K562 (cell line): ENCODE measurements around the gene GABRQ. TPM values are rescaled to one million over a fixed set of nuclear protein-coding genes. Genes with fewer than 3 reads are reported as not detected.
A peak's percentile ranks its signal among the peaks of the same experiment; 100 is the strongest.

ENCODE experiments used
- BACH1 ChIP-seq: fragments of 200-800 bp; sonication (Bioruptor generic); IDR thresholded peaks from 2 replicates; pipeline ENCODE4 v1.6.1; 2016; ENCODE audit warnings: missing genetic modification characterization, missing compliant biosample characterization
- CCNT2 ChIP-seq: IDR thresholded peaks from 2 replicates; pipeline ENCODE4 v1.6.1; 2011; ENCODE audit warnings: borderline replicate concordance, low read depth, mild to moderate bottlenecking, moderate library complexity, mixed read lengths, low read length; ENCODE audit not compliant: insufficient read length; ENCODE audit errors: extremely low read depth
- ESRRB ChIP-seq: fragments of 250-450 bp; sonication (Bioruptor Pico); IDR thresholded peaks from 2 replicates; pipeline ENCODE4 v1.5.0; 2020; ENCODE audit warnings: mild to moderate bottlenecking, moderate library complexity, borderline replicate concordance
- FOS ChIP-seq: IDR thresholded peaks from 3 replicates; pipeline ENCODE4 v1.6.1; 2011; ENCODE audit not compliant: insufficient read length; ENCODE audit errors: extremely low read depth
- JUNB ChIP-seq: fragments of 450-650 bp; formaldehyde crosslinking; conservative IDR thresholded peaks from 2 replicates; pipeline ENCODE4 v1.4.0; 2020; ENCODE audit warnings: mild to moderate bottlenecking
- MCM3 ChIP-seq: fragments of 450-650 bp; IDR thresholded peaks from 2 replicates; pipeline ENCODE4 v1.6.1; 2016
- MED1 ChIP-seq: sonication (generic); formaldehyde crosslinking; IDR thresholded peaks from 2 replicates; pipeline ENCODE4 v1.8.1; 2023; ENCODE audit warnings: missing genetic modification reagents, borderline replicate concordance
- NCOA6 ChIP-seq: fragments of 450-650 bp; IDR thresholded peaks from 2 replicates; pipeline ENCODE4 v1.6.1; 2017; ENCODE audit warnings: mild to moderate bottlenecking
- NR2F6 ChIP-seq: fragments of 450-650 bp; formaldehyde crosslinking; IDR thresholded peaks from 2 replicates; pipeline ENCODE4 v1.4.0; 2020; ENCODE audit warnings: mild to moderate bottlenecking
- PHF21A ChIP-seq: fragments of 450-650 bp; IDR thresholded peaks from 2 replicates; pipeline ENCODE4 v1.6.1; 2017; ENCODE audit warnings: low read depth, borderline replicate concordance
- RBFOX2 ChIP-seq: fragments of 200-400 bp; formaldehyde crosslinking; IDR thresholded peaks from 2 replicates; pipeline ENCODE4 v1.6.1; 2017; ENCODE audit warnings: low read depth, mild to moderate bottlenecking, low read length, moderate library complexity
- RBM34 ChIP-seq: fragments of 200-400 bp; formaldehyde crosslinking; IDR thresholded peaks from 2 replicates; pipeline ENCODE4 v1.6.1; 2018; ENCODE audit warnings: low read length, borderline replicate concordance; ENCODE audit not compliant: insufficient read depth
- SIX5 ChIP-seq, 2 experiments: IDR thresholded peaks; 2 replicates each; pipeline ENCODE4 v1.6.1; 2011; ENCODE audit warnings: low read length in 2 of 2, borderline replicate concordance in 1 of 2, low read depth in 1 of 2, mild to moderate bottlenecking in 1 of 2, moderate library complexity in 1 of 2; ENCODE audit not compliant: insufficient read depth in 1 of 2
- SMAD2 ChIP-seq: fragments of 150-350 bp; IDR thresholded peaks from 2 replicates; pipeline ENCODE4 v1.6.1; 2014; ENCODE audit warnings: low read depth, mild to moderate bottlenecking, low read length
- ZKSCAN1 ChIP-seq: fragments of 150-350 bp; IDR thresholded peaks from 2 replicates; pipeline ENCODE4 v1.6.1; 2016; ENCODE audit warnings: low read depth, low read length
- polyA plus RNA-seq, 8 experiments: library from polyadenylated mRNA; depleted of rRNA in 4 of 8; stranded (reverse) in 5 of 8; unstranded in 3 of 8; fragments of >200 nt; fragmentation: Nextera tagmentation in 2 of 8; fragmentation: Illumina TruSeq in 1 of 8; extraction: Ambion mirVana in 2 of 8; extraction: Trizol in 1 of 8; gene quantifications; 2 replicates each; pipeline versions ENCODE4 v1.2.1 to v1.2.3, GENCODE V29; 2011 to 2014; ENCODE audit warnings: inconsistent platforms in 1 of 8, missing spikeins in 1 of 8
- total RNA-seq, 7 experiments: library from RNA; depleted of rRNA in 6 of 7; stranded (reverse); fragments of >200 nt in 6 of 7; fragmentation: Illumina TruSeq in 2 of 7; extraction: Trizol in 2 of 7; gene quantifications; 2 replicates each; pipeline versions ENCODE4 v1.2.1 to v1.2.3, GENCODE V29; 2011 to 2021; ENCODE audit warnings: low replicate concordance in 1 of 7
- TF ChIP-seq, protein P1 (sequence below): fragments of 450-650 bp; IDR thresholded peaks from 2 replicates; pipeline ENCODE4 v1.6.1; 2014; ENCODE audit warnings: low read depth, mild to moderate bottlenecking, moderate library complexity, borderline replicate concordance
- TF ChIP-seq, protein P2 (sequence below): fragments of 450-650 bp; IDR thresholded peaks from 2 replicates; pipeline ENCODE4 v1.7.0; 2016; ENCODE audit warnings: borderline replicate concordance
- TF ChIP-seq, protein P3 (sequence below): fragments of 450-650 bp; conservative IDR thresholded peaks from 2 replicates; pipeline ENCODE4 v1.6.1; 2016; ENCODE audit warnings: missing genetic modification characterization, low read depth, mild to moderate bottlenecking, control low read depth, missing compliant biosample characterization
- TF ChIP-seq, protein P4 (sequence below): sonication (generic); formaldehyde crosslinking; IDR thresholded peaks from 2 replicates; pipeline ENCODE4 v1.4.0; 2020; ENCODE audit warnings: mild to moderate bottlenecking, missing genetic modification reagents

The GABRQ gene
- total and polyA plus RNA-seq, 9 of the 15 experiments (the other 6 are each of a cell fraction or from before 2014, with no cell fraction given), result 0.25 to 3.2 (median 1.8) TPM

DNA sequence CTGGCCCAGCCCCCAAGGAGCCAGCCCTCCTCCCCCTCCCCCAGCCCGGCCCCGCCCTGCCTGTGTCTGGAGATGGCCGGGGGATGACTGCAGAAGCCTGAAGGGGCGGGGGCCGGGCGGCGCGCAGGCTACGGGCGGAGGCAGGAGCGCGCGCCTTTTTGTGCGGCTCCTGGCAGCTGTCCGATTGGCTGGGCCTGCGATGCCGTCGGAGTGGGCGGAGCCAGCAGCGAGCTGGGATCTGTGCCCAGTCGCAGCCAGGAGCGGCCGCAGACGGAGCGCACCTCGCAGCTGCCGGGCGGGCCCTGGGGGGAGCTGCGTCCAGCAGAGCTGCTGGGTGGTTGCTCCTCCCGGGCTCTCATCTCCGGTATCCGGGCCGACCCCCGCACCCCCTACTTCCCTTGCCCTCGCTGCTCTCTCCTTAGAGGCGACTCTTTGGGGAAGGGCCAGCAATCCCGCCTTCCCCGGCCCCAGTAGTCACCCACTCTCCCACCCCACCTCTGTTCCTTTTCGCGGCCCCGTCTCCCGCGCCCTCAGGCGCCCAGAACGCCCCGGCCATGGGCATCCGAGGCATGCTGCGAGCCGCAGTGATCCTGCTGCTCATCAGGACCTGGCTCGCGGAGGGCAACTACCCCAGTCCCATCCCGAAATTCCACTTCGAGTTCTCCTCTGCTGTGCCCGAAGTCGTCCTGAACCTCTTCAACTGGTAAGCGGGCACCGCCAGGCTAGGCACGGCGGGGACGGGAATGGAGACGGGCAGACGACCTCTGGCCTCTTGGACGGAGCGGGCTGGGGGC is at the start of gene GABRQ (continued):
- TF ChIP-seq ZKSCAN1, result no peak
- TF ChIP-seq, protein P1, sequence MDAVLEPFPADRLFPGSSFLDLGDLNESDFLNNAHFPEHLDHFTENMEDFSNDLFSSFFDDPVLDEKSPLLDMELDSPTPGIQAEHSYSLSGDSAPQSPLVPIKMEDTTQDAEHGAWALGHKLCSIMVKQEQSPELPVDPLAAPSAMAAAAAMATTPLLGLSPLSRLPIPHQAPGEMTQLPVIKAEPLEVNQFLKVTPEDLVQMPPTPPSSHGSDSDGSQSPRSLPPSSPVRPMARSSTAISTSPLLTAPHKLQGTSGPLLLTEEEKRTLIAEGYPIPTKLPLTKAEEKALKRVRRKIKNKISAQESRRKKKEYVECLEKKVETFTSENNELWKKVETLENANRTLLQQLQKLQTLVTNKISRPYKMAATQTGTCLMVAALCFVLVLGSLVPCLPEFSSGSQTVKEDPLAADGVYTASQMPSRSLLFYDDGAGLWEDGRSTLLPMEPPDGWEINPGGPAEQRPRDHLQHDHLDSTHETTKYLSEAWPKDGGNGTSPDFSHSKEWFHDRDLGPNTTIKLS, result no peak
- TF ChIP-seq NCOA6, result no peak
- no peak for TF ChIP-seq BACH1 (tag)
- TF ChIP-seq PHF21A, result no peak
- no peak for TF ChIP-seq SIX5 (IDR thresholded peaks at IDR 0.05; ENCODE audit: borderline replicate concordance in 1 of 2, insufficient read depth in 1 of 2, low read depth in 1 of 2, low read length in 2 of 2)
- no peak for TF ChIP-seq SMAD2
- TF ChIP-seq FOS, result no peak
- TF ChIP-seq, protein P2, sequence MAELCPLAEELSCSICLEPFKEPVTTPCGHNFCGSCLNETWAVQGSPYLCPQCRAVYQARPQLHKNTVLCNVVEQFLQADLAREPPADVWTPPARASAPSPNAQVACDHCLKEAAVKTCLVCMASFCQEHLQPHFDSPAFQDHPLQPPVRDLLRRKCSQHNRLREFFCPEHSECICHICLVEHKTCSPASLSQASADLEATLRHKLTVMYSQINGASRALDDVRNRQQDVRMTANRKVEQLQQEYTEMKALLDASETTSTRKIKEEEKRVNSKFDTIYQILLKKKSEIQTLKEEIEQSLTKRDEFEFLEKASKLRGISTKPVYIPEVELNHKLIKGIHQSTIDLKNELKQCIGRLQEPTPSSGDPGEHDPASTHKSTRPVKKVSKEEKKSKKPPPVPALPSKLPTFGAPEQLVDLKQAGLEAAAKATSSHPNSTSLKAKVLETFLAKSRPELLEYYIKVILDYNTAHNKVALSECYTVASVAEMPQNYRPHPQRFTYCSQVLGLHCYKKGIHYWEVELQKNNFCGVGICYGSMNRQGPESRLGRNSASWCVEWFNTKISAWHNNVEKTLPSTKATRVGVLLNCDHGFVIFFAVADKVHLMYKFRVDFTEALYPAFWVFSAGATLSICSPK, result no peak
- no peak for TF ChIP-seq NR2F6 (CRISPR knock-in tag)
- TF ChIP-seq CCNT2, result peak; percentile 54
- TF ChIP-seq, protein P3, sequence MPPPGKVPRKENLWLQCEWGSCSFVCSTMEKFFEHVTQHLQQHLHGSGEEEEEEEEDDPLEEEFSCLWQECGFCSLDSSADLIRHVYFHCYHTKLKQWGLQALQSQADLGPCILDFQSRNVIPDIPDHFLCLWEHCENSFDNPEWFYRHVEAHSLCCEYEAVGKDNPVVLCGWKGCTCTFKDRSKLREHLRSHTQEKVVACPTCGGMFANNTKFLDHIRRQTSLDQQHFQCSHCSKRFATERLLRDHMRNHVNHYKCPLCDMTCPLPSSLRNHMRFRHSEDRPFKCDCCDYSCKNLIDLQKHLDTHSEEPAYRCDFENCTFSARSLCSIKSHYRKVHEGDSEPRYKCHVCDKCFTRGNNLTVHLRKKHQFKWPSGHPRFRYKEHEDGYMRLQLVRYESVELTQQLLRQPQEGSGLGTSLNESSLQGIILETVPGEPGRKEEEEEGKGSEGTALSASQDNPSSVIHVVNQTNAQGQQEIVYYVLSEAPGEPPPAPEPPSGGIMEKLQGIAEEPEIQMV (tag), result no peak
- no peak for TF ChIP-seq ESRRB (CRISPR knock-in tag)
- no peak for TF ChIP-seq MED1 (CRISPR knock-in tag)
- TF ChIP-seq, protein P4, sequence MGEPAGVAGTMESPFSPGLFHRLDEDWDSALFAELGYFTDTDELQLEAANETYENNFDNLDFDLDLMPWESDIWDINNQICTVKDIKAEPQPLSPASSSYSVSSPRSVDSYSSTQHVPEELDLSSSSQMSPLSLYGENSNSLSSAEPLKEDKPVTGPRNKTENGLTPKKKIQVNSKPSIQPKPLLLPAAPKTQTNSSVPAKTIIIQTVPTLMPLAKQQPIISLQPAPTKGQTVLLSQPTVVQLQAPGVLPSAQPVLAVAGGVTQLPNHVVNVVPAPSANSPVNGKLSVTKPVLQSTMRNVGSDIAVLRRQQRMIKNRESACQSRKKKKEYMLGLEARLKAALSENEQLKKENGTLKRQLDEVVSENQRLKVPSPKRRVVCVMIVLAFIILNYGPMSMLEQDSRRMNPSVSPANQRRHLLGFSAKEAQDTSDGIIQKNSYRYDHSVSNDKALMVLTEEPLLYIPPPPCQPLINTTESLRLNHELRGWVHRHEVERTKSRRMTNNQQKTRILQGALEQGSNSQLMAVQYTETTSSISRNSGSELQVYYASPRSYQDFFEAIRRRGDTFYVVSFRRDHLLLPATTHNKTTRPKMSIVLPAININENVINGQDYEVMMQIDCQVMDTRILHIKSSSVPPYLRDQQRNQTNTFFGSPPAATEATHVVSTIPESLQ (CRISPR knock-in tag), result no peak
- peak; percentile 68 for TF ChIP-seq RBFOX2
- no peak for TF ChIP-seq RBM34
- TF ChIP-seq JUNB, result no peak
- no peak for TF ChIP-seq MCM3
